Smooth muscle cell (in vitro differentiated cells): ENCODE results near the gene DUOXA1. TPM values are rescaled to one million over a fixed set of nuclear protein-coding genes. Genes with fewer than 3 reads are reported as not detected.
"Not testable (repeated sequence)": the region's sequence is repeated elsewhere in the genome, so short reads cannot be mapped to it uniquely, and the experiment has no call there.

ENCODE experiments used
- DNase-seq: peaks from one replicate; lab custom pipeline; 2025; ENCODE audit not compliant: unreplicated experiment; lab: John Stamatoyannopoulos, UW
- H2AFZ ChIP-seq: fragments of 200-600 bp; sonication (generic); 2 replicates; pipeline ENCODE4 v1.6.0; 2016; ENCODE audit warnings: antibody characterized with exemption, low read depth, mild to moderate bottlenecking
- H3F3A ChIP-seq: fragments of 200-600 bp; sonication (generic); 2 replicates; pipeline ENCODE4 v1.6.0; 2017; ENCODE audit warnings: antibody characterized with exemption, low read depth
- H3K27ac ChIP-seq: fragments of 200-600 bp; sonication (generic); 2 replicates; pipeline ENCODE4 v1.5.1; 2016; ENCODE audit warnings: low read depth, mild to moderate bottlenecking
- H3K27me3 ChIP-seq: fragments of 200-600 bp; sonication (generic); 2 replicates; pipeline ENCODE4 v1.6.1; 2016; ENCODE audit warnings: low read depth, mild to moderate bottlenecking
- H3K36me3 ChIP-seq: fragments of 200-600 bp; sonication (generic); 2 replicates; pipeline ENCODE4 v1.5.1; 2016; ENCODE audit warnings: low read depth
- H3K4me1 ChIP-seq: fragments of 200-600 bp; sonication (generic); 2 replicates; pipeline ENCODE4 v1.5.1; 2016; ENCODE audit warnings: low read depth
- H3K4me2 ChIP-seq: fragments of 200-600 bp; sonication (generic); 2 replicates; pipeline ENCODE4 v1.6.0; 2016; ENCODE audit warnings: mild to moderate bottlenecking
- H3K4me3 ChIP-seq: fragments of 200-600 bp; sonication (generic); 2 replicates; pipeline ENCODE4 v1.5.1; 2016; ENCODE audit warnings: mild to moderate bottlenecking
- H3K79me2 ChIP-seq: fragments of 200-600 bp; sonication (generic); 2 replicates; pipeline ENCODE4 v1.6.0; 2016; ENCODE audit warnings: low read depth, mild to moderate bottlenecking
- H3K9ac ChIP-seq: fragments of 200-600 bp; sonication (generic); 2 replicates; pipeline ENCODE4 v1.6.0; 2016; ENCODE audit warnings: low read depth
- H3K9me3 ChIP-seq: fragments of 200-600 bp; sonication (generic); replicated peaks from 2 replicates; pipeline ENCODE4 v1.5.1; 2016; ENCODE audit warnings: low read depth
- H4K20me1 ChIP-seq: fragments of 200-600 bp; sonication (generic); 2 replicates; pipeline ENCODE4 v1.6.0; 2016; ENCODE audit warnings: low read depth
- WGBS: methylation state at CpG from one replicate; pipeline ENCODE4 v1.1.7; 2016; ENCODE audit warnings: low lambda C conversion rate; 5-methylcytosine and 5-hydroxymethylcytosine counted together
- polyA plus RNA-seq: library from polyadenylated mRNA; unstranded; fragments of >200 nt; fragmentation: Nextera tagmentation; extraction: Ambion mirVana; gene quantifications from 2 replicates; pipeline ENCODE4 v1.2.1, GENCODE V29; 2016
- total RNA-seq: library from RNA; depleted of rRNA; stranded (reverse); fragments of >200 nt; gene quantifications from 2 replicates; pipeline ENCODE4 v1.2.3, GENCODE V29; 2014

DUOXA1 gene
- total and polyA plus RNA-seq, 2 experiments from 2014 or later, result 2.8 to 7.6 TPM

- H3K4me1 ChIP-seq, DNase-seq, H4K20me1 ChIP-seq, H3K36me3 ChIP-seq, H3K9me3 ChIP-seq, H3K79me2 ChIP-seq, H3K27me3 ChIP-seq, H3K4me2 ChIP-seq, H3K9ac ChIP-seq, H2AFZ ChIP-seq, H3F3A ChIP-seq, H3K4me3 ChIP-seq: not testable (repeated sequence)
- H3K27ac ChIP-seq, result peak overlapping the region; percentile 19
- 80% methylated on average over 5 of the region's 5 CpGs for WGBS
These were observed 50.5 kb downstream of the DUOXA1 start for GRCh38 chr15:45079201-45079600.

- H2AFZ ChIP-seq, H3K9ac ChIP-seq, H3K4me3 ChIP-seq, H3K36me3 ChIP-seq, H3K79me2 ChIP-seq, H3K4me2 ChIP-seq, H3F3A ChIP-seq, H3K4me1 ChIP-seq, H3K27ac ChIP-seq, H3K27me3 ChIP-seq, H4K20me1 ChIP-seq, DNase-seq, H3K9me3 ChIP-seq: not testable (repeated sequence)
- WGBS, result 82% methylated on average over 2 of the region's 2 CpGs
These were observed 52.3 kb downstream of the DUOXA1 start for GRCh38 chr15:45077391-45077790.

GRCh38 chr15:45075440-45076320 is 54.0 kb downstream of the DUOXA1 start:
- not testable (repeated sequence) for H3K79me2 ChIP-seq, H3F3A ChIP-seq, H2AFZ ChIP-seq, H4K20me1 ChIP-seq, H3K4me1 ChIP-seq, H3K36me3 ChIP-seq, H3K9me3 ChIP-seq, H3K4me2 ChIP-seq, H3K27ac ChIP-seq, H3K4me3 ChIP-seq, H3K27me3 ChIP-seq, H3K9ac ChIP-seq, DNase-seq
- WGBS, result 100% methylated on average over 1 of the region's 9 CpGs

- not testable (repeated sequence) for H3K9ac ChIP-seq, H3K36me3 ChIP-seq, H3K27ac ChIP-seq, H4K20me1 ChIP-seq, H3K79me2 ChIP-seq, H3K4me2 ChIP-seq, DNase-seq, H2AFZ ChIP-seq, H3K4me3 ChIP-seq, H3K4me1 ChIP-seq, H3K27me3 ChIP-seq, H3F3A ChIP-seq, H3K9me3 ChIP-seq
These were observed 56.1 kb downstream of the DUOXA1 start for GRCh38 chr15:45073602-45074001.

- not testable (repeated sequence) for H2AFZ ChIP-seq, DNase-seq, H3K79me2 ChIP-seq, H3K4me1 ChIP-seq, H3K4me3 ChIP-seq, H3K36me3 ChIP-seq, H3K9me3 ChIP-seq, H4K20me1 ChIP-seq, H3F3A ChIP-seq, H3K9ac ChIP-seq, H3K27me3 ChIP-seq
- H3K27ac ChIP-seq, result peak overlapping the region; percentile 50
- 44% methylated on average over 6 of the region's 6 CpGs for WGBS
- H3K4me2 ChIP-seq, result peak overlapping the region; percentile 51
These were observed 59.7 kb downstream of the DUOXA1 start for GRCh38 chr15:45069942-45070360.

Other genes with a start within 250 kb of the DUOXA1 start
- not detected in 2 replicates for gene TERB2, start 173.2 kb downstream of the DUOXA1 start, total RNA-seq
- gene TERB2, start 173.2 kb downstream of the DUOXA1 start, polyA plus RNA-seq, result not detected in 2 replicates
- gene SORD, start 106.7 kb downstream of the DUOXA1 start, total RNA-seq, result 13.1 and 26.8 TPM in 2 replicates
- gene SORD, start 106.7 kb downstream of the DUOXA1 start, polyA plus RNA-seq, result 22.0 and 22.1 TPM in 2 replicates
- 0.36 and 1.4 TPM in 2 replicates for gene DUOX2, start 15.7 kb downstream of the DUOXA1 start, total RNA-seq
- gene DUOX2, start 15.7 kb downstream of the DUOXA1 start, polyA plus RNA-seq, result 0.34 and 1.2 TPM in 2 replicates
- not detected in 2 replicates for gene DUOXA2, start 15.6 kb downstream of the DUOXA1 start, total RNA-seq
- gene DUOXA2, start 15.6 kb downstream of the DUOXA1 start, polyA plus RNA-seq, result 0.24 TPM in 1 of 2 replicates, not detected in the other
- gene DUOX1, start 115 bp upstream of the DUOXA1 start, total RNA-seq, result 3.5 and 4.4 TPM in 2 replicates
- 5.8 and 13.8 TPM in 2 replicates for gene DUOX1, start 115 bp upstream of the DUOXA1 start, polyA plus RNA-seq
- 11.7 and 41.3 TPM in 2 replicates for gene SHF, start 58.1 kb upstream of the DUOXA1 start, total RNA-seq
- gene SHF, start 58.1 kb upstream of the DUOXA1 start, polyA plus RNA-seq, result 16.4 and 28.3 TPM in 2 replicates
- gene SLC28A2, start 122.4 kb upstream of the DUOXA1 start, total RNA-seq, result not detected in 2 replicates
- gene SLC28A2, start 122.4 kb upstream of the DUOXA1 start, polyA plus RNA-seq, result not detected in 2 replicates
- gene GATM, start 248.7 kb upstream of the DUOXA1 start, total RNA-seq, result 0.67 and 1.1 TPM in 2 replicates
- gene GATM, start 248.7 kb upstream of the DUOXA1 start, polyA plus RNA-seq, result 1.1 and 1.7 TPM in 2 replicates